Pancreas (tissue), 10 donors: ENCODE data around the gene SPTSSB. TPM values are rescaled to one million over a fixed set of nuclear protein-coding genes. Genes with fewer than 3 reads are reported as not detected.

Source experiments
- ATAC-seq, 4 donors: fragments of 200-7000 bp; cut with Tn5 transposase; one replicate each; pipeline versions ENCODE4 v1.8.0 to v1.9.1; 2020; ENCODE audit warnings: mild to moderate bottlenecking in 4 of 4, moderate library complexity in 4 of 4
- DNase-seq, 6 donors: peaks; one replicate each; pipeline ENCODE4 v3.0.0-alpha.2; 2020
- FAIRE-seq: peaks from 2 replicates; lab custom pipeline; 2012; peaks lifted over from hg19 to GRCh38; lab: Jason Lieb, UNC
- H3K27ac ChIP-seq, 4 donors: fragments of 200-600 bp; sonication (generic); 1 replicate in 3 of 4; 2 replicates in 1 of 4; pipeline versions ENCODE4 v1.5.0 to v1.8.0; 2020
- H3K27me3 ChIP-seq, 4 donors: fragments of 200-600 bp; one replicate each; pipeline ENCODE4 v1.8.0; 2021
- H3K36me3 ChIP-seq, 3 donors: fragments of 200-600 bp; sonication (generic) in 1 of 3; one replicate each; pipeline versions ENCODE4 v1.5.0 to v1.8.0; 2020 to 2021
- H3K4me1 ChIP-seq, 3 donors: fragments of 200-600 bp; one replicate each; pipeline ENCODE4 v1.8.0; 2021
- H3K4me3 ChIP-seq, 4 donors: fragments of 200-600 bp; sonication (generic) in 2 of 4; one replicate each; pipeline versions ENCODE4 v1.5.0 to v1.8.0; 2020 to 2021
- H3K9me3 ChIP-seq, 4 donors: fragments of 200-600 bp; one replicate each; pipeline ENCODE4 v1.8.0; 2021
- CTCF ChIP-seq, 4 donors: fragments of 200-600 bp; sonication (generic) in 3 of 4; IDR thresholded peaks; one replicate each; pipeline versions ENCODE4 v1.5.0 to v1.8.0; 2021; ENCODE audit warnings: antibody characterized with exemption in 4 of 4
- WGBS, 2 donors: extraction: QIAGEN DNeasy Blood & Tissue Kit; methylation state at CpG; one replicate each; pipeline ENCODE4 v1.1.7; 2013; 5-methylcytosine and 5-hydroxymethylcytosine counted together
- intact Hi-C, 3 donors: fragments of 100-400 bp; cut with DNase I; formaldehyde crosslinking; loops; one replicate each; pipeline versions ENCODE4 v1.11.1 to v1.14.2; 2022
- polyA plus RNA-seq, 2 donors: library from polyadenylated mRNA; stranded (reverse); fragments of 200-250 nt; gene quantifications; one replicate each; pipeline ENCODE4 v1.2.3, GENCODE V29; 2013
- total RNA-seq, 6 donors: library from RNA; stranded (reverse); fragmentation: NEBNext Ultra II Directional in 4 of 6; extraction: Animal tissue kit (Norgen Biotek cat#: 25700) in 4 of 6; gene quantifications; one replicate each; pipeline versions ENCODE4 v1.2.1 to v1.2.4, GENCODE V29; 2021 to 2023
- donor health status: healthy with polysubstance abuse.
- donor health status: DM: no; HTN: no; CAD: no; lungs with moderate emphysema.
- donor health status: DM: no; HTN: no; CAD: no.
- donor health status: control.
- donor health status: control.
- donor health status: Bipolar disorder and iron deficiency.
- donor health status: DM: yes; HTN: yes; CAD: no.
- donor health status: DM: no; HTN: no; CAD: no.
- donor health status: DM: no; HTN: no; CAD: no.
- donor health status: DM: yes; HTN: yes; CAD: no.

Gene SPTSSB
- total and polyA plus RNA-seq, 8 donors = 0.23 to 8.0 (median 1.3) TPM

- no peak for TF ChIP-seq CTCF (IDR thresholded peaks at IDR 0.05)
- H3K9me3 ChIP-seq = no peaks in the 10 kb centered on the region
- ATAC-seq (no peak), FAIRE-seq (no peak), DNase-seq (no peak)
- H3K27ac ChIP-seq = no peak overlapping the region
- 43 to 64% methylated on average over 2 of the region's 2 CpGs for WGBS, 2 donors
- intact Hi-C loops = no loop called here
- H3K4me1 ChIP-seq = no peaks in the 10 kb centered on the region
- H3K36me3 ChIP-seq = no peaks in the 10 kb centered on the region
- H3K27me3 ChIP-seq = no peaks in the 10 kb centered on the region
- no peak overlapping the region for H3K4me3 ChIP-seq
Observed at GRCh38 chr3:161401389-161401788, 30.1 kb upstream of the SPTSSB start.

GRCh38 chr3:161400650-161401049, 29.3 kb upstream of the SPTSSB start:
- H3K27ac ChIP-seq = no peak overlapping the region
- H3K4me3 ChIP-seq = no peak overlapping the region
- H3K4me1 ChIP-seq = no peaks in the 10 kb centered on the region
- FAIRE-seq (no peak), ATAC-seq (no peak), DNase-seq (no peak)
- H3K36me3 ChIP-seq = no peaks in the 10 kb centered on the region
- H3K9me3 ChIP-seq = no peaks in the 10 kb centered on the region
- WGBS, 2 donors = 58 to 83% methylated on average over 4 of the region's 4 CpGs
- H3K27me3 ChIP-seq = no peaks in the 10 kb centered on the region
- intact Hi-C loops = no loop called here
- TF ChIP-seq CTCF (IDR thresholded peaks at IDR 0.05) = no peak

GRCh38 chr3:161395115-161396012, 24.0 kb upstream of the SPTSSB start:
- FAIRE-seq = no peak
- H3K9me3 ChIP-seq = no peaks in the 10 kb centered on the region
- intact Hi-C loops = no loop called here
- peaks cover 0 to 6% (median 0%) of the 10 kb centered on the region in 4 donors for H3K27me3 ChIP-seq
- no peak for ATAC-seq
- no peak for TF ChIP-seq CTCF (IDR thresholded peaks at IDR 0.05)
- no peak overlapping the region for H3K27ac ChIP-seq
- 81 to 88% methylated on average over 6 of the region's 6 CpGs for WGBS, 2 donors
- no peaks in the 10 kb centered on the region for H3K36me3 ChIP-seq
- no peak overlapping the region for H3K4me3 ChIP-seq
- no peak for DNase-seq
- H3K4me1 ChIP-seq = peaks cover 7 to 13% (median 8%) of the 10 kb centered on the region in 3 donors

GRCh38 chr3:161393803-161394202, 22.5 kb upstream of the SPTSSB start:
- whole genome bisulfite sequencing, 2 donors = 66 to 71% methylated on average over 2 of the region's 2 CpGs
- ATAC-seq (no peak), FAIRE-seq (no peak), DNase-seq (no peak)
- intact Hi-C loops = no loop called here
- no peak overlapping the region for H3K4me3 ChIP-seq
- peaks cover 7 to 13% (median 8%) of the 10 kb centered on the region in 3 donors for H3K4me1 ChIP-seq
- TF ChIP-seq CTCF (IDR thresholded peaks at IDR 0.05) = no peak
- H3K27ac ChIP-seq = no peak overlapping the region
- no peaks in the 10 kb centered on the region for H3K36me3 ChIP-seq
- H3K27me3 ChIP-seq = peaks cover 0 to 6% (median 0%) of the 10 kb centered on the region in 4 donors
- no peaks in the 10 kb centered on the region for H3K9me3 ChIP-seq

GRCh38 chr3:161393310-161393709, 22.0 kb upstream of the SPTSSB start:
- TF ChIP-seq CTCF (IDR thresholded peaks at IDR 0.05) = no peak
- Histone ChIP-seq H3K27me3 (peaks cover 0 to 6% (median 0%) of the 10 kb centered on the region in 4 donors), H3K4me1 (peaks cover 7 to 13% (median 8%) of the 10 kb centered on the region in 3 donors), H3K9me3 (no peaks in the 10 kb centered on the region), H3K36me3 (no peaks in the 10 kb centered on the region), H3K27ac (no peak overlapping the region), H3K4me3 (no peak overlapping the region)
- ATAC-seq (peak; percentile 77 to 98 (median 84)), DNase-seq (no peak), FAIRE-seq (no peak)
- intact Hi-C loops = no loop called here
